Muscle of leg (tissue), 11 donors: Measurements from ENCODE around the gene RCC1. TPM values are rescaled to one million over a fixed set of nuclear protein-coding genes. Genes with fewer than 3 reads are reported as not detected.
"Not testable (repeated sequence)": the region's sequence is repeated elsewhere in the genome, so short reads cannot be mapped to it uniquely, and the experiment has no call there.

Experiments used
- DNase-seq: peaks from one replicate; pipeline ENCODE4 v3.0.0; 2013
- H3K27ac ChIP-seq: one replicate; pipeline ENCODE4 v1.5.1; 2013; ENCODE audit warnings: mild to moderate bottlenecking, low read length, control low read depth
- H3K27me3 ChIP-seq: one replicate; pipeline ENCODE4 v1.6.1; 2013; ENCODE audit warnings: low read length; ENCODE audit not compliant: control insufficient read depth, insufficient read depth
- H3K36me3 ChIP-seq: one replicate; pipeline ENCODE4 v1.6.1; 2013; ENCODE audit warnings: low read length; ENCODE audit not compliant: control insufficient read depth, insufficient read depth
- H3K4me1 ChIP-seq: one replicate; pipeline ENCODE4 v1.6.1; 2013; ENCODE audit warnings: low read length; ENCODE audit not compliant: control insufficient read depth, insufficient read depth
- H3K4me3 ChIP-seq: one replicate; pipeline ENCODE4 v1.5.1; 2013; ENCODE audit warnings: low read length, control low read depth
- H3K9me3 ChIP-seq: replicated peaks from 2 replicates; pipeline ENCODE4 v1.6.1; 2013; ENCODE audit warnings: low read depth, low read length; ENCODE audit not compliant: control insufficient read depth
- WGBS: methylation state at CpG from one replicate; pipeline ENCODE4 v1.1.5; 2013; ENCODE audit warnings: missing lambda C conversion rate; ENCODE audit not compliant: insufficient coverage; 5-methylcytosine and 5-hydroxymethylcytosine counted together
- polyA plus RNA-seq, 8 donors: library from polyadenylated mRNA; unstranded; fragments of 120-200 nt; gene quantifications; one replicate each; pipeline versions ENCODE4 v1.2.1 to v1.2.3, GENCODE V29; 2013; ENCODE audit warnings: inconsistent platforms in 1 of 8, low replicate concordance in 1 of 8; ENCODE audit not compliant: insufficient read length in 8 of 8, insufficient read depth in 1 of 8
- total RNA-seq: library from RNA; stranded (reverse); fragments of 120-200 nt; gene quantifications from one replicate; pipeline ENCODE4 v1.2.4, GENCODE V29; 2013

Gene RCC1
- total and polyA plus RNA-seq, 9 donors = 16.7 to 38.3 (median 28.3) TPM

- DNase-seq = peak; percentile 98
- H3K9me3 ChIP-seq = no peaks in the 10 kb centered on the region
- peak overlapping the region; percentile 83 for H3K27ac ChIP-seq
- 0% methylated on average over 67 of the region's 75 CpGs for WGBS
- H3K4me1 ChIP-seq = peaks cover 24% of the 10 kb centered on the region
- H3K4me3 ChIP-seq = peak overlapping the region; percentile 91
- peaks cover 36% of the 10 kb centered on the region for H3K36me3 ChIP-seq
- H3K27me3 ChIP-seq = no peaks in the 10 kb centered on the region
Observed at GRCh38 chr1:28581531-28582247, 75.8 kb downstream of the RCC1 start.

- H3K4me1 ChIP-seq = peaks cover 24% of the 10 kb centered on the region
- H3K4me3 ChIP-seq = peak overlapping the region; percentile 91
- DNase-seq = peak; percentile 57
- H3K36me3 ChIP-seq = peaks cover 31% of the 10 kb centered on the region
- no peaks in the 10 kb centered on the region for H3K9me3 ChIP-seq
- peak overlapping the region; percentile 83 for H3K27ac ChIP-seq
- H3K27me3 ChIP-seq = no peaks in the 10 kb centered on the region
- 0% methylated on average over 2 of the region's 10 CpGs for WGBS
Observed at GRCh38 chr1:28582248-28582615, 76.4 kb downstream of the RCC1 start.

DNA sequence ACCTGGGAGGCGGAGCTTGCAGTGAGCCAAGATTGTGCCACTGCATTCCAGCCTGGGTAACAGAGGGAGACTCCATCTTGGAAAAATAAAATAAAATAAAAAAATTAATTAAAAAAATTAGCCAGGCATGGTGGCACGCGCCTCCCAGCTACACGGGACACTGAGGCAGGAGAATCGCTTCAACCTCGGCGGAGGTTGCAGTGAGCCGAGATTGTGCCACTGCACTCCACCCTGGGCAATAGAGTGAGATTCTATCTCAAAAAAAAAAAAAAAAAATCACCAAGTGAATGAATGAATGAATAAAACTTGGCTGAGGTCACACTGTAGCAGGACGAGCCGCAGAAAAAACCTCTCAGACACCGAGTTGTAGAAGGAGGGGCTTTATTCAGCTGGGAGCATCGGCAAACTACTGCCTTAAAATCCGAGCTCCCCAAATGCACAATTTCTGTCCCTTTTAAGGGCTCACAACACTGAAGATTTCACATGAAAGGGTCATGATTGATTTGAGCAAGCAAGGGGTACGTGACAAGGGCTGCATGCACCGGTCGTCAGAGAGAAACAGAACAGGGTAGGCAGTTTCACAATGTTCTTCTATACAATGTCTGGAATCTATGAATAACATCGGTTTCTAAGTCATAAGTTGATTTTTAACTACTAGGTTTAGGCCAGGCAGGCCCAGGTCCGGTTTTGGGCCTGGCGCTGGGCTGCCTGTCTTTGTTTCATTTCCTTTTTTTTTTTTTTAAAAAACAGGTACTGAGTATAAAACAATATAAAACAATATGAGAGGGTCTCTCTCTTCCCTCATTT, 80.9 kb downstream of the RCC1 start:
- 93% methylated on average over 10 of the region's 19 CpGs for WGBS
- peaks cover 23% of the 10 kb centered on the region for H3K4me1 ChIP-seq
- DNase-seq, H3K9me3 ChIP-seq, H3K36me3 ChIP-seq, H3K27me3 ChIP-seq, H3K27ac ChIP-seq, H3K4me3 ChIP-seq: not testable (repeated sequence)

Other genes starting within 250 kb of the RCC1 start
- gene SESN2, start 246.5 kb upstream of the RCC1 start, total RNA-seq = 2.6 TPM
- gene SESN2, start 246.5 kb upstream of the RCC1 start, polyA plus RNA-seq = 1 to 10 TPM; 3.2 to 5.0 (median 3.8) TPM
- 13.0 TPM for gene MED18, start 177.0 kb upstream of the RCC1 start, total RNA-seq
- gene MED18, start 177.0 kb upstream of the RCC1 start, polyA plus RNA-seq = 10 to 100 TPM; 12.2 to 14.7 (median 13.5) TPM
- 10.3 TPM for gene PHACTR4, start 136.3 kb upstream of the RCC1 start, total RNA-seq
- 10 to 100 TPM; 22.6 to 33.0 (median 27.1) TPM for gene PHACTR4, start 136.3 kb upstream of the RCC1 start, polyA plus RNA-seq
- 28.9 TPM for gene TRNAU1AP, start 47.0 kb downstream of the RCC1 start, total RNA-seq
- gene TRNAU1AP, start 47.0 kb downstream of the RCC1 start, polyA plus RNA-seq = 10 to 100 TPM; 18.8 to 22.5 (median 20.2) TPM
- gene RAB42, start 86.2 kb downstream of the RCC1 start, total RNA-seq = 8.7 TPM
- 10 to 100 TPM in 2 of 8 donors, 1 to 10 TPM in 6; 7.0 to 10.9 (median 9.2) TPM for gene RAB42, start 86.2 kb downstream of the RCC1 start, polyA plus RNA-seq
- gene TAF12, start 137.0 kb downstream of the RCC1 start, total RNA-seq = 37.5 TPM
- gene TAF12, start 137.0 kb downstream of the RCC1 start, polyA plus RNA-seq = 10 to 100 TPM; 26.7 to 32.0 (median 29.7) TPM
- not detected for gene RNU11, start 142.6 kb downstream of the RCC1 start, total RNA-seq
- not detected for gene RNU11, start 142.6 kb downstream of the RCC1 start, polyA plus RNA-seq
- 5.9 TPM for gene GMEB1, start 162.7 kb downstream of the RCC1 start, total RNA-seq
- gene GMEB1, start 162.7 kb downstream of the RCC1 start, polyA plus RNA-seq = 10 to 100 TPM in 3 of 8 donors, 1 to 10 TPM in 5; 7.1 to 13.3 (median 9.9) TPM
- 39.7 TPM for gene YTHDF2, start 230.9 kb downstream of the RCC1 start, total RNA-seq
- gene YTHDF2, start 230.9 kb downstream of the RCC1 start, polyA plus RNA-seq = 10 to 100 TPM; 46.4 to 57.4 (median 50.9) TPM